ENCODE results near the gene CNTNAP2. TPM values are rescaled to one million over a fixed set of nuclear protein-coding genes. Genes with fewer than 3 reads are reported as not detected.

The CNTNAP2 gene
- total RNA-seq, 4 donors from 2014 or later = not detected

DNA sequence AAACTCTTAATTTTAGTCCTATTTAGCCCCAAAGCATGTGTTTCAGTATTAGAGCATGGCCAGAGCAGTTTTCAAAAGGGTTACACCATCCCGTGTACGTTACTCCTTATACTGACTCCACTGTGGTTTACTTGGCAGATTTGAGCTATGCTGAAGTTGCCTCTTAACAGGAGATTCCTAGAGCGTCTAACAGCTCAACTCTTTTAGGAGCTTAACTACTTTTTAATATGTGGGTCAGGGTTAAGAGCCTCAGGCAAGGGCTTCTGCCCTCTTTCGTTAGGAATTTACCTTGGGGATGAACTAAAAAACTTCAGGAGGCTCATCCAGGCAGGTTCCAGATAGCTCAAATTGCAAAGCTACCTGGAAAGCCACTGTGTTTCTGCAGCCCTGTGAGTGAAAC, 1799.2 kb downstream of the CNTNAP2 start:
- in situ Hi-C loops (cut with MboI; ENCODE audit: low sequenced_read_pairs in 4 of 4) (no loop called here), intact Hi-C loops (cut with DNase I; ENCODE audit: low total_unique reads) (no loop called here)
- TF ChIP-seq, protein P1, sequence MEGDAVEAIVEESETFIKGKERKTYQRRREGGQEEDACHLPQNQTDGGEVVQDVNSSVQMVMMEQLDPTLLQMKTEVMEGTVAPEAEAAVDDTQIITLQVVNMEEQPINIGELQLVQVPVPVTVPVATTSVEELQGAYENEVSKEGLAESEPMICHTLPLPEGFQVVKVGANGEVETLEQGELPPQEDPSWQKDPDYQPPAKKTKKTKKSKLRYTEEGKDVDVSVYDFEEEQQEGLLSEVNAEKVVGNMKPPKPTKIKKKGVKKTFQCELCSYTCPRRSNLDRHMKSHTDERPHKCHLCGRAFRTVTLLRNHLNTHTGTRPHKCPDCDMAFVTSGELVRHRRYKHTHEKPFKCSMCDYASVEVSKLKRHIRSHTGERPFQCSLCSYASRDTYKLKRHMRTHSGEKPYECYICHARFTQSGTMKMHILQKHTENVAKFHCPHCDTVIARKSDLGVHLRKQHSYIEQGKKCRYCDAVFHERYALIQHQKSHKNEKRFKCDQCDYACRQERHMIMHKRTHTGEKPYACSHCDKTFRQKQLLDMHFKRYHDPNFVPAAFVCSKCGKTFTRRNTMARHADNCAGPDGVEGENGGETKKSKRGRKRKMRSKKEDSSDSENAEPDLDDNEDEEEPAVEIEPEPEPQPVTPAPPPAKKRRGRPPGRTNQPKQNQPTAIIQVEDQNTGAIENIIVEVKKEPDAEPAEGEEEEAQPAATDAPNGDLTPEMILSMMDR (IDR thresholded peaks at IDR 0.05 in 4 of 5, conservative IDR thresholded peaks at IDR 0.05 in 1 of 5) = no peak
- no peak for TF ChIP-seq POLR2A (IDR thresholded peaks at IDR 0.05)
- ATAC-seq = no peak
- H3K36me3 ChIP-seq = no peaks in the 10 kb centered on the region
- H3K4me1 ChIP-seq = peaks cover 0 to 7% of the 10 kb centered on the region in 2 donors
- DNase-seq = no peak
- H3K9me3 ChIP-seq = no peaks in the 10 kb centered on the region
- H3K4me3 ChIP-seq = no peak overlapping the region
- H3K27me3 ChIP-seq = no peaks in the 10 kb centered on the region
- H3K27ac ChIP-seq = no peak overlapping the region

DNA sequence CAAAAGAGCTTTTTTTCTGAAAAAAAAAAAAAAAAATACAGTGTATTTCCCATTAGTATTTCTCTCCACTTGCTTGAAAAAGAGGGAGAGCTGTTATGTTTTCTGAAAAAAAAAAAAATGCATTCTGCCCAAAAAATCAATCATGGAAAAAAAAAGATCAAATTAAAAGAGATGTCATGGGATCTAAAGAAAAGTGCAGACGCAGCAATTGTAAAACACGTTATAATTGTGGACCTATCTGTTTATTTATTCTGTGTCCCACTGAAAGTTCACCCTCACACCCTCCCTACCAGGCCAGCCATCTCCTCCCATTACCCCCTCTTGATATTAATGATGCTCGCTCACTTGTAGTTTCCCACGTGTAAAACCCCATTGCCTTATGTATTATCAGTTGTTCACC, 1800.0 kb downstream of the CNTNAP2 start:
- DNase-seq = no peak
- intact Hi-C loops (cut with DNase I; ENCODE audit: low total_unique reads) (no loop called here), in situ Hi-C loops (cut with MboI; ENCODE audit: low sequenced_read_pairs in 4 of 4) (no loop called here)
- no peak for ATAC-seq
- H3K4me3 ChIP-seq = no peak overlapping the region
- no peak overlapping the region for H3K27ac ChIP-seq
- H3K27me3 ChIP-seq = no peaks in the 10 kb centered on the region
- no peak for TF ChIP-seq POLR2A (IDR thresholded peaks at IDR 0.05)
- TF ChIP-seq, protein P1 (IDR thresholded peaks at IDR 0.05 in 4 of 5, conservative IDR thresholded peaks at IDR 0.05 in 1 of 5) = no peak
- H3K36me3 ChIP-seq = no peaks in the 10 kb centered on the region
- H3K4me1 ChIP-seq = peaks cover 0 to under 1% of the 10 kb centered on the region in 2 donors
- no peaks in the 10 kb centered on the region for H3K9me3 ChIP-seq

DNA sequence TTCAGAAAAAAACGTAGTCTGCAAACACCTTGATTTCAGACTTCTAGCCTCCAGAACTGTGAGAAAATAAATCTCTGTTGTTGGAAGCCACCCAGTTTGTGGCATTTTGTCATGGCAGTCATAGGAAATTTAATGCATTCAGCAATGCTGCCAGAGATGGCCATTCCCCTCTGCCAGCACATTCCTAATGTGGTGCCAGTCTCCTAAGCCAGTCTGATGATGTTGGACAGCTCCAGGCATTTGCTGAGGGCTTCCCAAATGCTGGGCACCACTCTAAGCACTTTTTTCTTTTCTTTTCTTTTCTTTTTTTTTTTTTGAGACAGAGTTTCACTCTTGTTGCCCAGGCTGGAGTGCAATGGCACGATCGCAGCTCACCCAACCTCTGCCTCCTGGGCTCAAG, 1807.2 kb downstream of the CNTNAP2 start:
- ATAC-seq (no peak), DNase-seq (no peak)
- intact Hi-C loops (cut with DNase I; ENCODE audit: low total_unique reads) (no loop called here), in situ Hi-C loops (cut with MboI; ENCODE audit: low sequenced_read_pairs in 4 of 4) (no loop called here)
- Histone ChIP-seq H3K36me3 (no peaks in the 10 kb centered on the region), H3K27me3 (no peaks in the 10 kb centered on the region), H3K9me3 (no peaks in the 10 kb centered on the region), H3K4me3 (no peak overlapping the region), H3K27ac (no peak overlapping the region), H3K4me1 (no peaks in the 10 kb centered on the region)
- TF ChIP-seq POLR2A (IDR thresholded peaks at IDR 0.05) = no peak
- TF ChIP-seq, protein P1 (IDR thresholded peaks at IDR 0.05 in 4 of 5, conservative IDR thresholded peaks at IDR 0.05 in 1 of 5) = no peak

DNA sequence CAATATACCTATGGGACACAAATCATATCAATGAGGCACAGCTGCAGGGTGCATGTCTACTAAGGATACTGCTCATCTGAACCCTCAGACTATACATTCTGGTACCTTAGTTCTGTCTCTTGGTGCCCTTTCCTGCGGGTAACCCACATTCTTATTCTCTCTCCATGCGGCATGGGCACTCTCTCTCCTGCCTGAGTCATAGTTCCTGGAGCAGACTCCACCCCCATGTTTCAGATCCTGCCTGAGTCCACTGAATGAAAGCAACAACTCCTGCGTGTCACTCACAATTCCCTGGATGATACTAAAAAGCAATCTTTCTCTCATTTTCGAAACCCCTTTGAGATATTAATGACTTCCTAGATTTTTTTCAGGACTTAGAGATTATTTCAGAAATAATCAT, 1820.8 kb downstream of the CNTNAP2 start:
- ATAC-seq = no peak

More for the DNA sequence above, 1820.8 kb downstream of the CNTNAP2 start:
- in situ Hi-C loops (cut with MboI; ENCODE audit: low sequenced_read_pairs in 4 of 4) (no loop called here), intact Hi-C loops (cut with DNase I; ENCODE audit: low total_unique reads) (no loop called here)
- H3K27ac ChIP-seq = no peak overlapping the region
- no peaks in the 10 kb centered on the region for H3K4me1 ChIP-seq
- no peaks in the 10 kb centered on the region for H3K27me3 ChIP-seq
- no peak overlapping the region for H3K4me3 ChIP-seq
- no peaks in the 10 kb centered on the region for H3K36me3 ChIP-seq
- TF ChIP-seq, protein P1 (IDR thresholded peaks at IDR 0.05 in 4 of 5, conservative IDR thresholded peaks at IDR 0.05 in 1 of 5) = no peak
- TF ChIP-seq POLR2A (IDR thresholded peaks at IDR 0.05) = no peak
- no peak for DNase-seq
- H3K9me3 ChIP-seq = no peaks in the 10 kb centered on the region

Data from gastrocnemius medialis (tissue), 4 donors.